ENCODE results near the gene OR51I1.

Gene OR51I1, protein sequence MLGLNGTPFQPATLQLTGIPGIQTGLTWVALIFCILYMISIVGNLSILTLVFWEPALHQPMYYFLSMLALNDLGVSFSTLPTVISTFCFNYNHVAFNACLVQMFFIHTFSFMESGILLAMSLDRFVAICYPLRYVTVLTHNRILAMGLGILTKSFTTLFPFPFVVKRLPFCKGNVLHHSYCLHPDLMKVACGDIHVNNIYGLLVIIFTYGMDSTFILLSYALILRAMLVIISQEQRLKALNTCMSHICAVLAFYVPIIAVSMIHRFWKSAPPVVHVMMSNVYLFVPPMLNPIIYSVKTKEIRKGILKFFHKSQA

DNA sequence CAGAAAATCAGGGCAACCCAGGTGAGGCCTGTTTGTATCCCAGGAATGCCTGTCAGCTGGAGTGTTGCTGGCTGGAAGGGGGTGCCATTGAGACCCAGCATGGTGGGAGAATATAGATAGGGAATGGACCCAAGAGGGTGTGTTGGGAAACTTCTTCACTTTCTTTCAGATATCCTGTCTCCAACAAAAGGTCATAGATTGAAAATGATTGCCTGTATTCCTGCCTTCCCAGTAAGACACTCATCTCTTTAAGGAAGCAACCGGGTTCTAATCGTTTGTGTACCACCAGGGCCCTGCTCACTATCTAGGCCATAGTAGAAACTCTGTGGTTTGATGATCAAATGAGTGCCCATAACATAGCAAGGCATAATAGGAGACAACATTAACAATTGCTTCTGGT is at the start of gene OR51I1:
TSS of gene OR51I1 (minus strand) at position 101 of the 400 bp plus-strand sequence. CDS start at position 101, 0 bp downstream.
- DNase-seq: no peak

DNA sequence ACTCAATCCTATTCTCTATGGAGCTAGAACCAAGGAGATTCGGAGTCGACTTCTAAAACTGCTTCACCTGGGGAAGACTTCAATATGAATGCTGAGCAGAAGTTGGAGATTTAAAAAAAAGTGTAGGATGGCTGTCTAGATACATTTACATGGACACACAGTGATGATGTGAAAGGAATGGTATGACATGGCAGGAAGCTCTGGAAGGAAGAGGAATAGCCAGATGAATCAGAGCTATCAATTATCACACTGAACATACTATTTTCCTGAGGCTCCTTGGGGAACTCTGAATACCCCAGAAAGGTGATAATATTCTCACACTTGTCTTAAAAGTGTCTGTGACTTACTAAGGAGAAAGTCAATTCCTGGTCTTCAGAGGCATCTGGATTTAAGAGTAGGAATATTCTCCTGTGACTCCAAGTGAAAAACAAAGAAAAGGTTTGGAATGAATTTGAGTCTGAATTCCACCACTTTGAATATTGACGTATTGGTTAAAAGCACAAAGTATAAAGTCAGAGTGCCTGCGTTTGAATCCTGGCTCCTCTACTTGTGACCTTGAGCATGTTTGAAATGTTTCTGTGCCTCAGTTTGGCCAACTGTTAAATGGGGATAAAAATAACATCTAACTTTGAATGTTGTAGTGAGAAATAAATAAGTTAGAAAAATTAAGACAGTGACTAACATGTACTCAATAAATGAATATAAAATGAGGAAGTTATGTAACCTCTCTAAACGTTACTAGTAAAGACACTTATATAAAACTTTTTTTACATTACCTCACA is 48.5 kb upstream of the OR51I1 start:
- no peak for DNase-seq

DNA sequence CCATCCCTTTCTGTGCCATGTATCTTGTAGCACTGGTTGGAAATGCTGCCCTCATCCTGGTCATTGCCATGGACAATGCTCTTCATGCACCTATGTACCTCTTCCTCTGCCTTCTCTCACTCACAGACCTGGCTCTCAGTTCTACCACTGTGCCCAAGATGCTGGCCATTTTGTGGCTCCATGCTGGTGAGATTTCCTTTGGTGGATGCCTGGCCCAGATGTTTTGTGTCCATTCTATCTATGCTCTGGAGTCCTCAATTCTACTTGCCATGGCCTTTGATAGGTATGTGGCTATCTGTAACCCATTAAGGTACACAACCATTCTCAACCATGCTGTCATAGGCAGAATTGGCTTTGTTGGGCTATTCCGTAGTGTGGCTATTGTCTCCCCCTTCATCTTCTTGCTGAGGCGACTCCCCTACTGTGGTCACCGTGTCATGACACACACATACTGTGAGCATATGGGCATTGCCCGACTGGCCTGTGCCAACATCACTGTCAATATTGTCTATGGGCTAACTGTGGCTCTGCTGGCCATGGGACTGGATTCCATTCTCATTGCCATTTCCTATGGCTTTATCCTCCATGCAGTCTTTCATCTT is 47.6 kb upstream of the OR51I1 start:
- DNase-seq: no peak

DNA sequence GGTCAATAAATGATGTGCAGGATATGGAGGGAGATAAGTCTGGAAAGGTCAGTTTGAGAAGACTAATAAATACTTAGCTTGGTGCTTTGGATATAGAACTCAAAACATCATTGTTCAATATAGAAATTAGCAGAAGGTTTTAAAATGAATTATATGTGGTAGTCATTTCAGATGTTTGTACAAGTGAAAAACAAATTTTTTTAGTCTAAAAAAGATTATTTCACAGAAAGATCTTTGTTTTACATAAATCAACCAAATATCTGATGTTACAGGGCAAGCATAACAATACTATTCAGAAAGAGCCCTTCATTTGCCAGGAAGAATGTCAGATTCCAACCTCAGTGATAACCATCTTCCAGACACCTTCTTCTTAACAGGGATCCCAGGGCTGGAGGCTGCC is 47.1 kb upstream of the OR51I1 start, which contains the start of gene OR52D1:
TSS of gene OR52D1 (plus strand) at position 301 of the 400 bp plus-strand sequence. CDS start at position 323, 22 bp downstream.
- no peak for DNase-seq

DNA sequence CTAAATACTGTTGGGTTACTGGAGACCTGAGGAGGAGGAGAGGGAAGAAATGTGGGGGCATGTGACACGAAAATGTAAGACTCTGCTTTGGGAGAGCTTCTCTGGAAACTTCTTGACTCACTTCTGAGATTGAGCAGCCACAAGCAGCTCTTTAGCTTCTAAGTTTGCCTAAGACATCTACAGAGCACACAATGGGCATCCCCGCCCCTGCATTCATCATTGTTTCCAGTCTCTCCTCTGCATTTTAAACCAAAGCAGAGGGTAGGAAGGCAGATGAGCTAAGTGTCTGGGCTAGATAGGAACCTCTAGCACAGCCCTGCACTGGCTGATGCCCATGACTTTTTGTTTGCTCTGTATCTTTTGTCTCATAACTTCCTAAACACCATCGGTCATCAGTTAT is 45.1 kb upstream of the OR51I1 start:
- no peak for DNase-seq

DNA sequence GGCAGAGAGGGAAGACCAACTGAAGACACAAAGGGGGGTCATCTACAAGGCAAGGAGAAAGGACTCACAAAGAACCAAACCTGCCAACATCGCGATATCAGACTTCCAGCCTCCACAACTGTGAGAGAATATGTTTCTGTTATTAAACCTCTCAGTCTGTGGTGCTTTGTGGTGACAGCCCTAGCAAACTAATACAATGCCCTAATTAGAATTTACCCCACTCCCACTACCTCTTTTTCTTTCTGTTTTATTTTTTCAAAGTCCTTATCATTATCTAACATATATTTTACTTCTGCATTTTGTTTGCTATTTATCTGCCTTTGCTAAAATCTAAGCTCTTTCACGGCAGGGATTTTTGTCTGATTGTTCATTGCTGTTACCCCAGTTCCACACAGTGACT is 44.7 kb upstream of the OR51I1 start:
- no peak for DNase-seq

DNA sequence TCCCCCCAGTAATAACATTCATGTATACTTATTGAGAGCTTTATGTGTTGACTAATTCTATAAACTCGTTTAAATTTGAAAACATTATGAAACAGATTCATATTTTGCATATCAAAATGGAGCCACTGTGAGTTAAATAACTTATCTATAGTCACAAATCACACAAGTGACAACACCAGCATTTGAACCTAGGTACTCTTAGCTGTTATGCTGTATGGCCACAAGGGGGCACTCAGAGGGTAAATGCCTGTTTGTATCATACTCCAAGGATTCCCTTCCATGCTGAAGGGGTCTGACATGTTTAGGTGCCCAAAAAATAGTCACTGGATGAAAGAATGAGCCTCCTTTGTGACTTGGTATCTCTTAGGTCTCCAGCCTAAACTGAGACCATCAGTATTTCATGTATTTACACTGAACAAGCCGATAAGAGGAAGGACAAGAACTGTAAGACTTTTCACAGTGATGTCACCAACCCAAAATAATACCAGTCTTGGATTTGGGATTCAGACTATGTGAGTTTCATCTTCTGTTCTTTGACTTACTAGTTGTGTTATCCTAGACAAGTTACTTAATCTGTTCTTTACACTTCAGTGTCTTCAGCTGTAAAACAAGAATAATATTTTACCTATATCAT is 35.0 kb upstream of the OR51I1 start:
- peak; percentile 53 for DNase-seq

DNA sequence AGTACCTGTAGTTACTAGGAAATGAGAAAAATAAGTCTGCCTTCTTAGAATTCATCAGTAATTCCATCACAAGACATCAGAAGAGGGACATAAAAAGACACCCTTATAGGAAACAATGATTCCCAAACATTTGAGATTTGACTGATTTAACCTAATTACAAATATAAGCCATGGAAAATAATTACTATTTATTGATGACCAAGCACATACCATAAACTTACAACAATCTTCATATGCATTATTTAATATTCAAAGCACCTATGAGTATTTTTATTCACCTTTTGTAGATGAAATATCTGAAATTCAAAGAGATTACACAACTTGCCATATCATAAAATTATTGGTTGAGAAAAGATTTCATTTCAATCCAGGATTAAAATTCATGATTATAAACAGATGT is 32.6 kb upstream of the OR51I1 start:
- no peak for DNase-seq

DNA sequence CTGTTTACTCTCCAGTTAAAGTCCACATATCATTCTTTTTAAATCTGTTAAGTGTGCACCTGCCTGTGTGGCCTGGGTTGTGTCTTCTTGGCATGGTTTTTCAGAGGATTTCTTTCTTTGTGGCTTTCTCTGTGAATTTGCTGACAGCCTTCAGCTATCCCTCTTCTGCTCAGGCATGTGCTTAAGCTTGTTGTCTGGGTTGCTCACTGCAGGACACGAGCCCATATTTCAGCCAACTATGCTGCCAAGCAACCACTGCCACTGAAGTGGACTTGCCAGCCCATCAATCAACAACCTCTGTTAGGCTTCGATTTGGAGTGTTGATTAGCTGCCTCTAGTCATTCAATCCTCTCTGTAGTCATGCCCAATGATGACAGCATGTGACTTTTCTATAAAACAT is 26.2 kb upstream of the OR51I1 start:
- DNase-seq: no peak

DNA sequence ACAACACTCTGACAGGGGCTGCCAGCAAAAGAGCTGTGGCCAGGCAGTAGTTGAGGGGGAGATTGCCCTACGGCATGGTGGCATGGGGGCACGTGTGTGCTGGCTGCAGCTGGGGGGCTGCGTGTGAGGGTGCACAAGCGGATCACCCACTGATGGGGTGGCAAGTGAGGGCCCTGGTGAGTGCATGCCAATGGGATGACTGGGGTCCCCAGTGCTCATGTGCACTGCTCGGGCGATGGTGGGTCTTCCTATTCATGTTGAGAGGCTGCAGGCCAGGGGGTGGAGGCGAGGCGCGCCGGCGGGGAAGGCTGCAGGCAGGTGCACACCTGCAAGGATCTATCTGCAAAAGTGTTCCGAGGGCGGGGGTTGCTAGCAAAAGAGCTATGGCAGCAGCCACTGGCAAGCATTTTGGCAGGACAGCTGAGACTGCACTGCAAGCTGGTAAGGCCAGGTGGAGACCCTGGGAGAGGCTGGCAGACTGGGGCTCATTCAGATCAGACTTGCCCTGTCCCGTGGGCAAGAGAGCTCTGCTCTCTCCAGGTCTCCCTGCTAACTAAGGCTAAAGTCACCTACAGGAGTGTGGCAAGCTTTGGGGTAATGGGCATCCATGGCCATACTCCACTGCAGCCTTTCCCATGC is 19.8 kb upstream of the OR51I1 start:
- no peak for DNase-seq

DNA sequence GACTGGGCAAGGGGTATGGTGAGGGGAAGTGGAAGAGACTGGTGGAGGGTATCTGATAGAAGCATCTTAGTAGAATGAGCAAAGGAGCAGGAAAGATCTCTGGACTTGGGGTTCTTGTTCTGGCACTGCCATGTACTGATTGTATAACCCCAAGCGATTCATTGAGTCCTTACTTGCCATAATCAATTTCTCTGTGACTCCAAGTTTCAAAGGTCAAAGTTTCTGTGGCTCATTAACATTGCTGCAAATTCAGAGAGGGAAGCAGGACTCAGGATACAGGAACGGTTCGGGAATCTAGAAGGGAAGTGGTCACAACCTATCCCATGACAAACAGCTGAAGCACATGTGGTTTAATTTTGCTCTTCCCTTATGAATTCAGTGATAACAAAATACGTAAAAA is 8.1 kb upstream of the OR51I1 start:
- no peak for DNase-seq

DNA sequence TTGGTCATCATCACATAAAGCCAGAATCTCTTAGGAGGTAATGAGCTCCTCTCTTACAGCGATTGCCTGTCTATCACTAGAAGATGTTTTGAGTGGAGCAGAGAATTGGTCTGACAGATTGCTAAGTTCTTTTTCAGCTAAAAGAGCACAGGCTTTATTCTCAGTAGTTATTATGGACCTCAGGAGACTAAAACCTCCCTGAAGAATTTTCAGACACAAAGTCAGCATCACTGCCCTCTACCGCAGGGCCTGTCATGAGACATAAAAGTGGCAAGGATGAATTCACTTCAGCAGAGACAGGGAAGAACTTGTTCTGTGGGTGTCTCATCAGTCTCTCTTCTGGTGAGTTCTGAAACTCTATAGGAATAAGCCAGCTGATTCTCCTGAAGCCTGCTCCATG is 7.7 kb upstream of the OR51I1 start, which contains the start of gene OR51I2:
TSS of gene OR51I2 (plus strand) at position 301 of the 400 bp plus-strand sequence. CDS start 4,166 bp downstream, outside the sequence.
- no peak for DNase-seq

DNA sequence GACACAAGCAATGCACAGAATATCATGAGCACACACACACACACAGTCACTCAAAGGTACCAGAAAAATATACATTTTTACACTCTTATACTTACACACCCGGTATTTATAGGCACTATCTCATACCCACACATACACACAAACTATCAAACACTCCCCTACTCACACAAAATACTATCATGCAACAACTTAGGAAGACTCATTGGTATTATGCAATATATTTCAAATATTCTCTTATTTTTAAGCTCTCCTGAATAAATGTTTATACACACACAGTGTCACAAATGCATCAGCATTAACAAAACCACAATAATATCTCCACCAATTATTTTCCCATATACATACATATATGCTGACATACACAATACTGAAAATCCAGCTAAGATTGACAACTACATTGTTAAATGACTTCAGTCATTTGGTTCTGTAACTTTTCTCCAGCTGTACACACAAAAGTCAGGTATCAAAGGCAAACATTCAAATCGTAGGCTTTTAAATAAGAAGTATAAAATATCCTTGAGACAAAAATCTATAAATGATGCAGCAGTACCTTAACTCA is 2.6 kb upstream of the OR51I1 start:
- no peak for DNase-seq

DNA sequence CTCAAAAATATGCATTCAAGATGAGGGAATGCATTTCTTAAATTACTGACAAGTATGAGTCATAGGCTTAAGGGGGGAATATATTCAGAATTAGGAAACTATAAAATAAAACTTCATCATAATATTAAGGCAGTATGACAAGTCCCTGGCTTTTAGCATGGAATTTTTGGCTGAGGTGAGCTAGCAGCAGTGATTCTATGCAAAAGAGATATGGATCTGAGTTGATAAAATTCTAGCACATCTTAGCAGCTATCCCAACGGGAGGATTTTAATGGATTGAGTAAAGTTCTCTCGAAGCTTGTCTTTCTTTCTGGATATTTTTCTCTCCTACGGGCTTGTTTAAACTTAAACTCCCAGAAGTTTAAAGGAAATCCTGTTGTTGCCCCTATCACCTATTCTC is 18.2 kb downstream of the OR51I1 start:
- DNase-seq: no peak

DNA sequence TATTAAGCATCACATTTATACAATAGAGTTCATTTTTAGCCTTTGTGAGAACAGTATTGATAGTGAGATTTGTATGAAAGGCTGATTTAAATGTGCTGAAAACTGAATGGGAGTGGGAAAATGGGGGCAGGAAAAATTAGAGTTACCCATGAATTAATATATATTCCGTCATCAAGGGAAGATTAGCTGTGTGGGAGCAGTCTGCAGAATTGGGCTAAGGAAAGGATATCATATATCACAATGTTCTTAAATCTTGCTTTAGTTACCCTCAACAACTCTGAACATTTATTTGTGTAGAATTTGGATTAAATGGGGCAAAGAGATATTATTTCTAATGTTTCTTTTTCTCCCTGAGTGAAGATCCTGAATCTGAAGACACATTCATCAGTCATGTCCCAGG is 19.5 kb downstream of the OR51I1 start, which contains the start of gene OR51Q1:
TSS of gene OR51Q1 (plus strand) at position 301 of the 400 bp plus-strand sequence. CDS start at position 391, 90 bp downstream.
- DNase-seq: no peak

DNA sequence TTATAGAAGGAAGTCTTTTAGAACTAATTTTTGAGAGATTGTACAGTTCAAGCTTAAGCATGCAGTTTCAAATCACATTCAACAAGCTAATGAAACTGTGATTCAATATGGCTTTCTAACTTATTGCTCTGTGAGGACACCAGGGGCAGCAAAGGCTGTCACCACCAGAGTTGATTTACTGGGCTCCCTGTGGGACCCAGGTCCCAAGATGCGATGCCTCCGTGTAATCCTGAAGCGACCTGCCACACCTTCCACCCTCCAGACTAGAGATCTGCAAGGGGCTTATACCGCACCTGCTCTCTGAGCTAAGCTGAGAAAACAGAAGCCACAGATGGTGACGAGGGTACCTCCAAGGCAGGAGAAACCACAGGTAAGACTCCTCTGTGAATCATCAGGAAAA is 20.3 kb downstream of the OR51I1 start:
- DNase-seq: no peak

DNA sequence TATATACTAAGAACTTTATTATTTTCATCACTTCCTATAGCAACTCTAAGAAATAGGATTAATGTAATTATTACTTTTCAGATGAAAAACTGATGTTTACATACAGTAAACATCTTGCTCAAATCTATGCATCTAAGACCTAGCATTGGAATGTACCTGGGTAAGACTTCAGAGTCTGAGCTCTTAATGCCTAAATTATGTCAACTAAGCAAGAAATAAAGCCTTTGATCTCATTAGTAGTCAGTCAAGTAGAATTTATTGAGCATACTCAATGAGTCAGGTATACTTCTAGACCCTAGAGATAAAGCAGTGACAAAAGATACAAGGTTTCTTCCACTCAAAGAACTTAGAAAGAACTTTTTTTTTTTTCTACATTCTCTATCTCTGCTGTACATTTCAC is 36.1 kb downstream of the OR51I1 start:
- no peak for DNase-seq

DNA sequence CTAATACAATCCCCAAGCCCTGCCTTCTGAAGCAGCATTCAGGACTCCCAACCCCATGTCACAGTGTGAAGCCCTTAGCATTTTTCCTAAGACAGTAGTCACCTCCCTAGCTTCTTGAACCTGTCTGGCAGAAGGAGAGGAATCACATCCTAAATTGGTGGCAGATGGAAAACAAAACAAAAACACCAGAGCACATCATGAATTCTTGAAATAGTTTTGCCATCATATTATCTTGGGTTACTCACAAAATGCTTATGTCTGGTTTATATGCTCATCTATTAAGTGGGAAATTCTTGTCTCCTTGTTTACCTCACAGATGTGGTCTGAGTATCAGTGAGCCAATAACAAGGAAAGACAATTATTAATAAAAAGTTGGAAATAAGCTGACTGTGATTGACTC is 42.4 kb downstream of the OR51I1 start:
- no peak for DNase-seq

DNA sequence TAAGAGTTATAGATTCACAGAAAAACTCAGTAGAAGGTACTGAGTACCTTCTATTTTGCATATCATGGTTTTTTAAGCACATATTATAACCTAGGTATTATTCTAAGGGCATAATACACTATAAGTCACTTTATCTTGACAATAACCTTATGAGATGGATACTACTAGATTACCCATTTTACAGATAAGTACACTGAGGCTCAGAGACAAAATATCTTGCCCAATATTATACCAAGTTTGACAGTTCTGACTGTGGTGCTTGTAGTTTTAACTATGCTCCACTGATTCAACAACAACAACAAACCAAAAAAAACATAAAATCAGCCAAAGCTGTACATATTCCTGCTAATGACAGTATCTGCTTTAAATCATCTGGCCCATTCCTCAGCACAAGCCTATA is 47.2 kb downstream of the OR51I1 start:
- no peak for DNase-seq

Data from NCI-H345 (cell line).